ENCODE results near the gene SHROOM3.

Gene SHROOM3

GRCh38 chr4:76639288-76639687 lies 204.3 kb downstream of the SHROOM3 start:
- Histone ChIP-seq H3K27ac (ENCODE audit: insufficient read depth in 1 of 2, low read depth in 1 of 2, low read length in 2 of 2, poor library complexity in 1 of 2, severe bottlenecking in 2 of 2) (no peak overlapping the region), H3K36me3 (ENCODE audit: control insufficient read depth in 4 of 4, insufficient read depth in 4 of 4, low read length in 3 of 4) (no peaks in the 10 kb centered on the region), H3K27me3 (replicated peaks in 2 of 5; ENCODE audit: control insufficient read depth in 4 of 5, insufficient read depth in 5 of 5, low read length in 4 of 5) (peaks cover 0 to 5% (median 0%) of the 10 kb centered on the region in 5 experiments), H3K9me3 (ENCODE audit: control extremely low read depth in 1 of 5, control insufficient read depth in 4 of 5, insufficient read depth in 2 of 5, low read depth in 1 of 5, low read length in 4 of 5) (peaks cover 0 to 2% (median 0%) of the 10 kb centered on the region in 5 experiments), H3K4me3 (ENCODE audit: control insufficient read depth in 1 of 7, extremely low read depth in 1 of 7, insufficient read depth in 4 of 7, low read depth in 2 of 7, low read length in 6 of 7) (no peak overlapping the region), H3K4me1 (ENCODE audit: control extremely low read depth in 1 of 4, control insufficient read depth in 4 of 4, insufficient read depth in 4 of 4, low read length in 3 of 4) (no peaks in the 10 kb centered on the region)
- DNase-seq, result no peak
- POLR2A ChIA-PET, result no interaction called here
- 86% methylated on average over 1 of the region's 4 CpGs for WGBS (ENCODE audit: insufficient coverage)
- CTCF ChIA-PET, result no interaction called here

GRCh38 chr4:76640353-76640910 lies 205.4 kb downstream of the SHROOM3 start:
- Histone ChIP-seq H3K4me3 (ENCODE audit: control insufficient read depth in 1 of 7, extremely low read depth in 1 of 7, insufficient read depth in 4 of 7, low read depth in 2 of 7, low read length in 6 of 7) (no peak overlapping the region), H3K4me1 (ENCODE audit: control extremely low read depth in 1 of 4, control insufficient read depth in 4 of 4, insufficient read depth in 4 of 4, low read length in 3 of 4) (no peaks in the 10 kb centered on the region), H3K27ac (ENCODE audit: insufficient read depth in 1 of 2, low read depth in 1 of 2, low read length in 2 of 2, poor library complexity in 1 of 2, severe bottlenecking in 2 of 2) (no peak overlapping the region), H3K27me3 (replicated peaks in 2 of 5; ENCODE audit: control insufficient read depth in 4 of 5, insufficient read depth in 5 of 5, low read length in 4 of 5) (peaks cover 0 to 5% (median 0%) of the 10 kb centered on the region in 5 experiments), H3K36me3 (ENCODE audit: control insufficient read depth in 4 of 4, insufficient read depth in 4 of 4, low read length in 3 of 4) (no peaks in the 10 kb centered on the region), H3K9me3 (ENCODE audit: control extremely low read depth in 1 of 5, control insufficient read depth in 4 of 5, insufficient read depth in 2 of 5, low read depth in 1 of 5, low read length in 4 of 5) (peaks cover 0 to 2% (median 0%) of the 10 kb centered on the region in 5 experiments)
- WGBS (ENCODE audit: insufficient coverage), result 98% methylated on average over 5 of the region's 6 CpGs
- no peak for DNase-seq
- CTCF ChIA-PET, result interaction anchor here (0.7 to 1.6 kb wide), 2 partner anchors 10 to 21 kb away, joined by 3 read pairs; no protein-coding TSS in a partner anchor
- POLR2A ChIA-PET, result no interaction called here

GRCh38 chr4:76641351-76641750 lies 206.3 kb downstream of the SHROOM3 start:
- no peak for DNase-seq

DNA sequence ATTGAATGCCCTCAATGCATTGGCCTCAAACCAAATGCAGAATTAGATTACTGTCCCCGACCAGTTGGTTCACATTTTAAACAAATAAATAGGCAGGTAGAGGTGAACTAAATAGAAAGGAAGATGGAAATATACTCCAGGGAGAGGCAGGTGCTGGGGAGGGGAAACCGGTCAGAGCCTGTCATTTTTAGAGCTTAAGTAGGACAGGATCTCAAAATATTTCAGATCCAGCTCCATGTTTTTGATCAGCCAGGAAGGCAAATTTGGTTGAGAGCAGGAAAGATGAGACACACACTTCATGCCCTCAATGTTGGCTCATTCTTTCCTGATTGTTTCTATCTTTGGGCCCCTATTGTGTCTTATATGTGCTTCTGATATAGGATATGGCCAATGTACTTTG lies 206.7 kb downstream of the SHROOM3 start:
- Histone ChIP-seq H3K9me3 (ENCODE audit: control extremely low read depth in 1 of 5, control insufficient read depth in 4 of 5, insufficient read depth in 2 of 5, low read depth in 1 of 5, low read length in 4 of 5) (peaks cover 0 to 2% (median 0%) of the 10 kb centered on the region in 5 experiments), H3K4me3 (ENCODE audit: control insufficient read depth in 1 of 7, extremely low read depth in 1 of 7, insufficient read depth in 4 of 7, low read depth in 2 of 7, low read length in 6 of 7) (no peak overlapping the region), H3K27ac (ENCODE audit: insufficient read depth in 1 of 2, low read depth in 1 of 2, low read length in 2 of 2, poor library complexity in 1 of 2, severe bottlenecking in 2 of 2) (no peak overlapping the region), H3K36me3 (ENCODE audit: control insufficient read depth in 4 of 4, insufficient read depth in 4 of 4, low read length in 3 of 4) (no peaks in the 10 kb centered on the region), H3K27me3 (replicated peaks in 2 of 5; ENCODE audit: control insufficient read depth in 4 of 5, insufficient read depth in 5 of 5, low read length in 4 of 5) (peaks cover 0 to 3% (median 0%) of the 10 kb centered on the region in 5 experiments), H3K4me1 (ENCODE audit: control extremely low read depth in 1 of 4, control insufficient read depth in 4 of 4, insufficient read depth in 4 of 4, low read length in 3 of 4) (no peaks in the 10 kb centered on the region)
- POLR2A ChIA-PET, result no interaction called here
- WGBS (ENCODE audit: insufficient coverage), result no CpG with 5 or more reads among the region's 2 CpGs
- CTCF ChIA-PET, result no interaction called here
- no peak for DNase-seq

More at GRCh38 chr4:76641351-76641750, 206.3 kb downstream of the SHROOM3 start:
- H3K36me3 ChIP-seq (ENCODE audit: control insufficient read depth in 4 of 4, insufficient read depth in 4 of 4, low read length in 3 of 4), result no peaks in the 10 kb centered on the region
- peaks cover 0 to 2% (median 0%) of the 10 kb centered on the region in 5 experiments for H3K9me3 ChIP-seq (ENCODE audit: control extremely low read depth in 1 of 5, control insufficient read depth in 4 of 5, insufficient read depth in 2 of 5, low read depth in 1 of 5, low read length in 4 of 5)
- CTCF ChIA-PET, result interaction anchor here (1.6 kb wide), 1 partner anchor 9 kb away, joined by 3 read pairs; no protein-coding TSS in a partner anchor
- 96% methylated on average over 4 of the region's 4 CpGs for WGBS (ENCODE audit: insufficient coverage)
- H3K4me3 ChIP-seq (ENCODE audit: control insufficient read depth in 1 of 7, extremely low read depth in 1 of 7, insufficient read depth in 4 of 7, low read depth in 2 of 7, low read length in 6 of 7), result no peak overlapping the region
- no peaks in the 10 kb centered on the region for H3K4me1 ChIP-seq (ENCODE audit: control extremely low read depth in 1 of 4, control insufficient read depth in 4 of 4, insufficient read depth in 4 of 4, low read length in 3 of 4)
- peaks cover 0 to 3% (median 0%) of the 10 kb centered on the region in 5 experiments for H3K27me3 ChIP-seq (replicated peaks in 2 of 5; ENCODE audit: control insufficient read depth in 4 of 5, insufficient read depth in 5 of 5, low read length in 4 of 5)
- no peak overlapping the region for H3K27ac ChIP-seq (ENCODE audit: insufficient read depth in 1 of 2, low read depth in 1 of 2, low read length in 2 of 2, poor library complexity in 1 of 2, severe bottlenecking in 2 of 2)
- POLR2A ChIA-PET, result no interaction called here

DNA sequence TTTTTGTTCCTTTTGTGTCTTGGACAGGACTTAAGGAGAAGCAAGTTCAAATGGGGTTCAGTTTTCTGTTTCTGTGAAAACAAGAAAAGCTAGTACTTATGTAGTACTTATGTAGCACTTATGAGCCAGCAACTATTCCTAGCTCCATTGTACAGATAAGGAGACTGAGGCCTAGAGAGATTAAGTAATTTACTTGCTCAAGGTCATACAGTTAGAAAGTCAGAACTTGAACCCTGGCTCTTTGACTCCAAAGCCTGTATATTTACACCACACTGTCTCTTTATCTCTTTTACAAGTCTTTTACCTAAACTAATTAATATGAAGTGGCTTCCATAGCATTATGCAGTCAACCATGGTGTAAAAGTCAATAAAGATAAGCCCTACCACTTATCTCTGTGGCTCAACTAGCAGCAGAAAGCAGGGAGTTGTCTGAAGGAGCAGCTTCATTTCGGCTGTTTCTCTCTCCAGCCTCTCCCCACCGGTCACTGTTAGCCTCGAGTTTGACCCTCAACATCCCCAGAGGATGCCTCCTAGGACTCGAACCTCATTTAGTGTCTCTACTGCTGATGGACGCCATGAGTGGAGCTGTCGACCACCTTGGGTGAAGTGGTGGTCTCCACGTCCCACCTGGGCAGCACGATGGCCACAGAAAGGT lies 209.9 kb downstream of the SHROOM3 start:
- 93% methylated on average over 4 of the region's 8 CpGs for WGBS (ENCODE audit: insufficient coverage)
- Histone ChIP-seq H3K4me3 (ENCODE audit: control insufficient read depth in 1 of 7, extremely low read depth in 1 of 7, insufficient read depth in 4 of 7, low read depth in 2 of 7, low read length in 6 of 7) (no peak overlapping the region), H3K4me1 (ENCODE audit: control extremely low read depth in 1 of 4, control insufficient read depth in 4 of 4, insufficient read depth in 4 of 4, low read length in 3 of 4) (no peaks in the 10 kb centered on the region), H3K27me3 (replicated peaks in 2 of 5; ENCODE audit: control insufficient read depth in 4 of 5, insufficient read depth in 5 of 5, low read length in 4 of 5) (no peaks in the 10 kb centered on the region), H3K9me3 (ENCODE audit: control extremely low read depth in 1 of 5, control insufficient read depth in 4 of 5, insufficient read depth in 2 of 5, low read depth in 1 of 5, low read length in 4 of 5) (no peaks in the 10 kb centered on the region), H3K27ac (ENCODE audit: insufficient read depth in 1 of 2, low read depth in 1 of 2, low read length in 2 of 2, poor library complexity in 1 of 2, severe bottlenecking in 2 of 2) (no peak overlapping the region), H3K36me3 (ENCODE audit: control insufficient read depth in 4 of 4, insufficient read depth in 4 of 4, low read length in 3 of 4) (no peaks in the 10 kb centered on the region)
- ChIA-PET POLR2A (no interaction called here), CTCF (no interaction called here)
- no peak for DNase-seq

DNA sequence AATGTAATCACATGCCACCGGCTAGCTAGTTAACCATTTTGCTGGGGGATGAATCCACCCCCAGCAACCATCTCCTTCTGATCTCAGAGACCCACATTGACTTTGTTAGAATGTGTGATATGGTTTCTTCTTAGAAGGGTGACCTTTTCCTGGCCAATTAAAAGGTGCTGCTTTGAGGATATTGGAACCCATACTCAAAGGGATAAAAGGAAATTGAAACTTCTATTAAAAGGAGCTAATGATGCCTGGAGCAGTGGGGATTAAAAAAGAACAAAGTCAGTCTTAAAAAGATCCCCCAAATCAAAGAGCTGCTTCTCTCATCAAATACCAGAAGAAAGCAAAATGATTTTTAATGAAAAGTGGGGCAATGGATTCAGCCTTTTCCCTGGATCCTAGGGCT lies 214.1 kb downstream of the SHROOM3 start:
- no peaks in the 10 kb centered on the region for H3K27me3 ChIP-seq (replicated peaks in 2 of 5; ENCODE audit: control insufficient read depth in 4 of 5, insufficient read depth in 5 of 5, low read length in 4 of 5)
- no peak overlapping the region for H3K27ac ChIP-seq (ENCODE audit: insufficient read depth in 1 of 2, low read depth in 1 of 2, low read length in 2 of 2, poor library complexity in 1 of 2, severe bottlenecking in 2 of 2)
- no peak overlapping the region for H3K4me3 ChIP-seq (ENCODE audit: control insufficient read depth in 1 of 7, extremely low read depth in 1 of 7, insufficient read depth in 4 of 7, low read depth in 2 of 7, low read length in 6 of 7)
- no peak for DNase-seq
- no peaks in the 10 kb centered on the region for H3K9me3 ChIP-seq (ENCODE audit: control extremely low read depth in 1 of 5, control insufficient read depth in 4 of 5, insufficient read depth in 2 of 5, low read depth in 1 of 5, low read length in 4 of 5)
- ChIA-PET CTCF (no interaction called here), POLR2A (no interaction called here)
- no CpG with 5 or more reads among the region's 1 CpG for WGBS (ENCODE audit: insufficient coverage)
- H3K4me1 ChIP-seq (ENCODE audit: control extremely low read depth in 1 of 4, control insufficient read depth in 4 of 4, insufficient read depth in 4 of 4, low read length in 3 of 4), result peaks cover 0 to 3% (median 0%) of the 10 kb centered on the region in 4 experiments
- H3K36me3 ChIP-seq (ENCODE audit: control insufficient read depth in 4 of 4, insufficient read depth in 4 of 4, low read length in 3 of 4), result no peaks in the 10 kb centered on the region

DNA sequence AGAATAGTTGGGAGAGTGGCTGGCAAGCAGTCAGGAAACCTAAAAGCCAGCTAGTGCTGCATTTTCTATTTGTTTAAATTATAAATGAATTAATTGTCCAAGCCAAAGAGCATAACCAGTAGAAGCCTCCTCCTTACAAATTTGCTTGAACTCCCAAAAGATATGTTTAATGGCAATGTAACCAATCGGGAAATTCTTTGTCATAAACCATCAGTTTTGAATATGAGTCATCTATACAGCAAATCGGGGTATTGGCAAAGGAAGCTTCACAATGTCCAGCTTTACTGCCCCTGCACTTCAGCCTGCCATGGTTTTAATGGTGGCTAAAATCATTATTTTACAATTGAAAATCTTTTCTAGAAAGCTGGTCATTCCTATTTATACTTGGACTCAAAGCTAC lies 216.6 kb downstream of the SHROOM3 start:
- DNase-seq, result no peak
- WGBS (ENCODE audit: insufficient coverage), result 100% methylated on average over 1 of the region's 2 CpGs
- Histone ChIP-seq H3K4me1 (ENCODE audit: control extremely low read depth in 1 of 4, control insufficient read depth in 4 of 4, insufficient read depth in 4 of 4, low read length in 3 of 4) (peaks cover 0 to 3% (median 0%) of the 10 kb centered on the region in 4 experiments), H3K36me3 (ENCODE audit: control insufficient read depth in 4 of 4, insufficient read depth in 4 of 4, low read length in 3 of 4) (no peaks in the 10 kb centered on the region), H3K27ac (ENCODE audit: insufficient read depth in 1 of 2, low read depth in 1 of 2, low read length in 2 of 2, poor library complexity in 1 of 2, severe bottlenecking in 2 of 2) (no peak overlapping the region), H3K27me3 (replicated peaks in 2 of 5; ENCODE audit: control insufficient read depth in 4 of 5, insufficient read depth in 5 of 5, low read length in 4 of 5) (no peaks in the 10 kb centered on the region), H3K9me3 (ENCODE audit: control extremely low read depth in 1 of 5, control insufficient read depth in 4 of 5, insufficient read depth in 2 of 5, low read depth in 1 of 5, low read length in 4 of 5) (no peaks in the 10 kb centered on the region), H3K4me3 (ENCODE audit: control insufficient read depth in 1 of 7, extremely low read depth in 1 of 7, insufficient read depth in 4 of 7, low read depth in 2 of 7, low read length in 6 of 7) (no peak overlapping the region)
- CTCF ChIA-PET, result interaction anchor here (1.1 kb wide), 1 partner anchor 11 kb away, joined by 3 read pairs; no protein-coding TSS in a partner anchor
- POLR2A ChIA-PET, result no interaction called here
